Transverse colon (tissue), 4 donors: Measurements from ENCODE around the gene IFITM2.

Experiments used
- POLR2A ChIP-seq: fragments of 450-650 bp; IDR thresholded peaks from one replicate; pipeline ENCODE4 v1.6.1; 2016; ENCODE audit warnings: antibody characterized with exemption, mild to moderate bottlenecking, moderate library complexity
- POLR2AphosphoS5 ChIP-seq, 3 donors: sonication (generic); formaldehyde crosslinking; IDR thresholded peaks; one replicate each; pipeline ENCODE4 v1.6.1; 2016; ENCODE audit warnings: antibody characterized with exemption in 3 of 3
- TF ChIP-seq, protein P1 (sequence below), 5 experiments: fragments of 200-600 bp in 3 of 5; fragments of 450-650 bp in 2 of 5; sonication (generic) in 3 of 5; IDR thresholded peaks; 1 replicate in 2 of 5; 2 replicates in 3 of 5; pipeline ENCODE4 v1.5.1; 2016 to 2017; ENCODE audit warnings: antibody characterized with exemption in 5 of 5, inconsistent platforms in 3 of 5, mild to moderate bottlenecking in 2 of 5, moderate library complexity in 1 of 5

DNA sequence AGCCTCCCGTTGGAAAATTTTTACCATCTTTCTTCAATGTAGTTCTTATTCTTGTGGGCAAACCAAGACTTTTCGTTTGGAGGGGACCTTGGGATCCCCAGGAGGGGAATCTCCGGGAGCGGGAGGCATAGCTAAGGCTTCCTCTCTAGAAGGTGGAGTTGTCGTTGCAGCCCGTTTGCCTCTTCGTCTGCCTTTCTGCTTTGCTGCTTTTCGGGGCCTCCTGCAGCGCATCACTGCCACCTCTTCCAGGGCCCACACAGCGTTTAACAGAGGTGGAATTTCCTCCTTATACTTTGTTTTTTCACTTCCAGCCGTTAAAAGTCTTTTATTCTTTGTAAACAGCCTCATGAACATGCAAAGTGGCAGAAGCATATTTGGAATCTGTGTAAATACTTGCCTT is 16.5 kb downstream of the IFITM2 start:
- TF ChIP-seq, protein P1, sequence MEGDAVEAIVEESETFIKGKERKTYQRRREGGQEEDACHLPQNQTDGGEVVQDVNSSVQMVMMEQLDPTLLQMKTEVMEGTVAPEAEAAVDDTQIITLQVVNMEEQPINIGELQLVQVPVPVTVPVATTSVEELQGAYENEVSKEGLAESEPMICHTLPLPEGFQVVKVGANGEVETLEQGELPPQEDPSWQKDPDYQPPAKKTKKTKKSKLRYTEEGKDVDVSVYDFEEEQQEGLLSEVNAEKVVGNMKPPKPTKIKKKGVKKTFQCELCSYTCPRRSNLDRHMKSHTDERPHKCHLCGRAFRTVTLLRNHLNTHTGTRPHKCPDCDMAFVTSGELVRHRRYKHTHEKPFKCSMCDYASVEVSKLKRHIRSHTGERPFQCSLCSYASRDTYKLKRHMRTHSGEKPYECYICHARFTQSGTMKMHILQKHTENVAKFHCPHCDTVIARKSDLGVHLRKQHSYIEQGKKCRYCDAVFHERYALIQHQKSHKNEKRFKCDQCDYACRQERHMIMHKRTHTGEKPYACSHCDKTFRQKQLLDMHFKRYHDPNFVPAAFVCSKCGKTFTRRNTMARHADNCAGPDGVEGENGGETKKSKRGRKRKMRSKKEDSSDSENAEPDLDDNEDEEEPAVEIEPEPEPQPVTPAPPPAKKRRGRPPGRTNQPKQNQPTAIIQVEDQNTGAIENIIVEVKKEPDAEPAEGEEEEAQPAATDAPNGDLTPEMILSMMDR (IDR thresholded peaks at IDR 0.05), result no peak
- TF ChIP-seq POLR2A (no peak), POLR2AphosphoS5 (IDR thresholded peaks at IDR 0.05) (no peak)
